Measurements from ENCODE around the gene PTPN5. TPM values are rescaled to one million over a fixed set of nuclear protein-coding genes. Genes with fewer than 3 reads are reported as not detected.

The PTPN5 gene
- total RNA-seq, 1 experiment from 2014 or later: not detected

- H3K36me3 ChIP-seq (ENCODE audit: control insufficient read depth, insufficient read depth, low read length): no peaks in the 10 kb centered on the region
- Mint-ChIP-seq H3K27me3 (ENCODE audit: insufficient read depth, unreplicated experiment) (peaks cover 7% of the 10 kb centered on the region), H3K4me3 (ENCODE audit: unreplicated experiment) (no peak overlapping the region), H3K9me3 (ENCODE audit: unreplicated experiment) (no peaks in the 10 kb centered on the region), H3K4me1 (ENCODE audit: low read depth, unreplicated experiment) (no peaks in the 10 kb centered on the region), H3K27ac (ENCODE audit: unreplicated experiment) (no peak overlapping the region), H3K36me3 (ENCODE audit: insufficient read depth, unreplicated experiment) (no peaks in the 10 kb centered on the region)
- H3K4me1 ChIP-seq: no peaks in the 10 kb centered on the region
- H3K27me3 ChIP-seq (replicated peaks; ENCODE audit: control insufficient read depth, insufficient read depth, low read length): no peaks in the 10 kb centered on the region
- H3K9me3 ChIP-seq: no peaks in the 10 kb centered on the region
- ChIA-PET CTCF (no interaction called here), POLR2A (no interaction called here)
- BruUV-seq (replicated peaks): no TSS peak
- intact Hi-C loops (cut with micrococcal nuclease; ENCODE audit: unreplicated experiment): no loop called here
- DNase-seq: no peak
- no peak for TF ChIP-seq CTCF (IDR thresholded peaks at IDR 0.05; ENCODE audit: insufficient read depth in 1 of 2, low read depth in 1 of 2, low read length in 1 of 2, severe bottlenecking in 1 of 2, unreplicated experiment in 1 of 2)
- H3K4me3 ChIP-seq (ENCODE audit: low read depth, low read length): no peak overlapping the region
These were observed 753 bp downstream of the PTPN5 start for GRCh38 chr11:18790883-18791206.

DNA sequence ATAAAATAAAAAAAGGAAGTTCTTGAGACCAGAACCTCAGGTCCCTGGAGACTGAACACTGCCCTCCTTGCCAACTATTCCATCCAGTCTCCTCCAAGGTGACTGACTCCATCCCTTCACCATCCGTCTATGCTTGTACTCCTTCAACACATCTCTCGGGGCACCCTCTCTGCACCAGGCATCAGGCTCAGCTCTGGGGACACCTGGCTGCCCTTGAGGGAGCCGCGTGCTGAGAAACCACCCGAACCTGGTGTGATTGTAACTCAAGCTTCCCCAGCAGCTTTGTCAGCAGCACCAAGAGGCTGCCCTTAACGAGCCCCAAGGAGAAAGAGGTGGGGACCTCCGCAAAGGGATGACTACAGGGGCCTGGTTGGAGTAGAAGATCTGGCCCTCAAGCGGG is 1.7 kb downstream of the PTPN5 start:
- intact Hi-C loops (cut with micrococcal nuclease; ENCODE audit: unreplicated experiment): no loop called here
- no peaks in the 10 kb centered on the region for H3K9me3 ChIP-seq
- H3K4me1 ChIP-seq: no peaks in the 10 kb centered on the region
- H3K9me3 Mint-ChIP-seq (ENCODE audit: unreplicated experiment): no peaks in the 10 kb centered on the region
- peaks cover 7% of the 10 kb centered on the region for H3K27me3 Mint-ChIP-seq (ENCODE audit: insufficient read depth, unreplicated experiment)
- no peak for DNase-seq
- no peaks in the 10 kb centered on the region for H3K36me3 ChIP-seq (ENCODE audit: control insufficient read depth, insufficient read depth, low read length)
- POLR2A ChIA-PET: no interaction called here
- no peaks in the 10 kb centered on the region for H3K27me3 ChIP-seq (replicated peaks; ENCODE audit: control insufficient read depth, insufficient read depth, low read length)
- no peaks in the 10 kb centered on the region for H3K36me3 Mint-ChIP-seq (ENCODE audit: insufficient read depth, unreplicated experiment)
- H3K4me3 ChIP-seq (ENCODE audit: low read depth, low read length): no peak overlapping the region
- no peaks in the 10 kb centered on the region for H3K4me1 Mint-ChIP-seq (ENCODE audit: low read depth, unreplicated experiment)
- CTCF ChIA-PET: no interaction called here
- no peak overlapping the region for H3K4me3 Mint-ChIP-seq (ENCODE audit: unreplicated experiment)
- BruUV-seq (replicated peaks): no TSS peak
- no peak overlapping the region for H3K27ac Mint-ChIP-seq (ENCODE audit: unreplicated experiment)
- no peak for TF ChIP-seq CTCF (IDR thresholded peaks at IDR 0.05; ENCODE audit: insufficient read depth in 1 of 2, low read depth in 1 of 2, low read length in 1 of 2, severe bottlenecking in 1 of 2, unreplicated experiment in 1 of 2)

DNA sequence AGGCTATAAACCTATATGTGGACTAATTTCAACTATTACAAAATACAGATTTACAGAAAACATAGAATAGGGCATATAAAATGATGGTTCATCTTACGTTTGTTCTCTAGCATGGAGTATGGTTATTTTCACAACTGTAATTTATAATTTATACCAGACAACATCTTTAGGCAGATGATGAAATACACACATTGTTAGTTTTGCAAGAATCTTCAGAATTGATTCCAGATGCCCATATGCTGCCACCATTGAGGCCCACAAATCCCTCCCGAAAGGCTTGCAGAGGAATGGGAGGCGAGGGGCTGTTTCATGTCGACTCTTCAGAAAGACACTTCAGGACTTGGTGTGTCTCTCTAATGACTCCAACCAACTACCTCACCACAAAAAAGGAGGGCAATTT is 6.2 kb downstream of the PTPN5 start:
- Histone ChIP-seq H3K9me3 (no peaks in the 10 kb centered on the region), H3K4me1 (no peaks in the 10 kb centered on the region), H3K4me3 (ENCODE audit: low read depth, low read length) (no peak overlapping the region), H3K36me3 (ENCODE audit: control insufficient read depth, insufficient read depth, low read length) (no peaks in the 10 kb centered on the region), H3K27me3 (replicated peaks; ENCODE audit: control insufficient read depth, insufficient read depth, low read length) (no peaks in the 10 kb centered on the region)
- TF ChIP-seq CTCF (IDR thresholded peaks at IDR 0.05; ENCODE audit: insufficient read depth in 1 of 2, low read depth in 1 of 2, low read length in 1 of 2, severe bottlenecking in 1 of 2, unreplicated experiment in 1 of 2): no peak
- POLR2A ChIA-PET: no interaction called here
- CTCF ChIA-PET: no interaction called here
- BruUV-seq (replicated peaks): no TSS peak
- H3K9me3 Mint-ChIP-seq (ENCODE audit: unreplicated experiment): no peaks in the 10 kb centered on the region
- intact Hi-C loops (cut with micrococcal nuclease; ENCODE audit: unreplicated experiment): no loop called here
- peaks cover 9% of the 10 kb centered on the region for H3K27me3 Mint-ChIP-seq (ENCODE audit: insufficient read depth, unreplicated experiment)
- DNase-seq: no peak
- no peaks in the 10 kb centered on the region for H3K36me3 Mint-ChIP-seq (ENCODE audit: insufficient read depth, unreplicated experiment)
- H3K4me1 Mint-ChIP-seq (ENCODE audit: low read depth, unreplicated experiment): peaks cover 3% of the 10 kb centered on the region
- H3K4me3 Mint-ChIP-seq (ENCODE audit: unreplicated experiment): no peak overlapping the region
- no peak overlapping the region for H3K27ac Mint-ChIP-seq (ENCODE audit: unreplicated experiment)
